Activated B cell treated with CpG ODN at 0.5 μM for 24 hours (primary cell): ENCODE data around the gene AMY1B. TPM values are rescaled to one million over a fixed set of nuclear protein-coding genes. Genes with fewer than 3 reads are reported as not detected.
"Not testable (repeated sequence)": the region's sequence is repeated elsewhere in the genome, so short reads cannot be mapped to it uniquely, and the experiment has no call there.

Experiments used
- ATAC-seq: fragments of 200-7000 bp; cut with Tn5 transposase; one replicate; pipeline ENCODE4 v1.10.0; 2021; ENCODE audit warnings: low read depth, mild to moderate bottlenecking, moderate library complexity
- CTCF ChIA-PET: fragments of 350-600 bp; sonication (Branson Sonifier 250); formaldehyde crosslinking; loops from one replicate; lab custom pipeline; 2021; ENCODE audit warnings: antibody characterized with exemption; lab: Charles Lee
- POLR2A ChIA-PET: fragments of 350-600 bp; sonication (Branson Sonifier 250); formaldehyde crosslinking; loops from one replicate; lab custom pipeline; 2021; ENCODE audit warnings: antibody characterized with exemption; lab: Charles Lee
- DNase-seq: peaks from one replicate; pipeline ENCODE4 v3.0.0; 2022
- H3K27ac Mint-ChIP-seq: one replicate; pipeline ENCODE4 v1.8.0; 2020; ENCODE audit warnings: mixed read lengths
- H3K27me3 Mint-ChIP-seq: one replicate; pipeline ENCODE4 v1.8.0; 2021; ENCODE audit warnings: mixed read lengths
- H3K36me3 Mint-ChIP-seq: one replicate; pipeline ENCODE4 v1.8.0; 2021; ENCODE audit warnings: low read depth, mixed read lengths
- H3K4me1 Mint-ChIP-seq: one replicate; pipeline ENCODE4 v1.8.0; 2021; ENCODE audit warnings: mixed read lengths
- H3K4me3 Mint-ChIP-seq: one replicate; pipeline ENCODE4 v1.8.0; 2020; ENCODE audit warnings: mild to moderate bottlenecking, mixed read lengths
- H3K9me3 Mint-ChIP-seq: one replicate; pipeline ENCODE4 v1.8.0; 2020; ENCODE audit warnings: mixed read lengths
- intact Hi-C: fragments of 100-400 bp; cut with micrococcal nuclease; formaldehyde crosslinking; loops from one replicate; pipeline ENCODE4 v1.15.1; 2024
- total RNA-seq: library from RNA; stranded (reverse); gene quantifications from 2 replicates; pipeline ENCODE4 v1.2.3, GENCODE V29; 2022

AMY1B gene
- total RNA-seq, 1 donor from 2014 or later = not detected

GRCh38 chr1:103655460-103655859 is 40.5 kb downstream of the AMY1B start, which contains the start of gene AMY1A:
Gene AMY1A, plus strand, starts transcription at chr1:103655760. Its CDS starts 571 bp downstream, at chr1:103656331.
- H3K4me1 Mint-ChIP-seq, CTCF ChIA-PET, intact Hi-C loops, DNase-seq, H3K4me3 Mint-ChIP-seq, ATAC-seq, H3K27me3 Mint-ChIP-seq, H3K27ac Mint-ChIP-seq, POLR2A ChIA-PET, H3K36me3 Mint-ChIP-seq, H3K9me3 Mint-ChIP-seq: not testable (repeated sequence)

DNA sequence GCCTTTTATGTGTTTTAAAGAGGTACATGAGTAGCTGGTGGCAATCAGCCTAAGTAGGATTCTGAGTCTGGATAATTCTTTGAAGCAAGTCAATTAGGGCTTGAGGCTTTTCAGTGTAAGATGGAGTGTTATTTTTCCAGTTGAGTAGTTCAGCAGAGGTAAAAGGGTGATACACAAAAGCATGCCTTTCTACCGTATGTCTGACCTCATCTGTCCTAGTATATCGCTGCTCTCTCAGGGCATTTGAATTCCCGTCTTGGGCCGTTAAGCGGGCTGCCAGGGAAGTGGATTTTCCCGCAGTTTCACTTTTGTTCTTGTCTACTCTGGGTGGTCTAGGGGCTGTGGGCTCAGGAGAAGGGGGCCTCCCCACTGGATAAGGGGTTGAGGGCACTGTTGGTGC is 41.9 kb downstream of the AMY1B start:
- H3K9me3 Mint-ChIP-seq, intact Hi-C loops, H3K4me1 Mint-ChIP-seq, H3K27ac Mint-ChIP-seq, H3K4me3 Mint-ChIP-seq, POLR2A ChIA-PET, H3K27me3 Mint-ChIP-seq, DNase-seq, ATAC-seq, H3K36me3 Mint-ChIP-seq, CTCF ChIA-PET: not testable (repeated sequence)

DNA sequence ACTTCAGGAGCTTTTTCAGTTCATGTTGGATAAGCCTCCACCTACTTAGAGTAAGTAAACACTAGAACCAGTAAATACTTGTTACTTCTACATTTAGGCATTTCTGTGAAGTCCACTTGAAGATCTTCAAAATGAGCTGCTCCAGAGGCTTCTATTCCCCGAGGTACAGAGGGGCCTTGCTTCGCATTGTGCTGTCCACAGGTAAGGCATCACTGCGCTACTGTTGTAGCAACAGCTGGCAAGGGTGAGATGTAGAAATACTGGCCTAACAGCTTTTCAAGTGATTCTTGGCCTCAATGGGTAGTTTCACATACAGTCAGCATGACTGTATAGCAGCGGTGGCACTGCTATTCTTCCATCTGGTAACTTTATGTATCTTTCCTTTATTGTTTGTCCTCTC is 45.1 kb downstream of the AMY1B start:
- POLR2A ChIA-PET, CTCF ChIA-PET, H3K36me3 Mint-ChIP-seq, H3K27ac Mint-ChIP-seq, H3K4me3 Mint-ChIP-seq, H3K9me3 Mint-ChIP-seq, H3K27me3 Mint-ChIP-seq, intact Hi-C loops, DNase-seq, ATAC-seq, H3K4me1 Mint-ChIP-seq: not testable (repeated sequence)

DNA sequence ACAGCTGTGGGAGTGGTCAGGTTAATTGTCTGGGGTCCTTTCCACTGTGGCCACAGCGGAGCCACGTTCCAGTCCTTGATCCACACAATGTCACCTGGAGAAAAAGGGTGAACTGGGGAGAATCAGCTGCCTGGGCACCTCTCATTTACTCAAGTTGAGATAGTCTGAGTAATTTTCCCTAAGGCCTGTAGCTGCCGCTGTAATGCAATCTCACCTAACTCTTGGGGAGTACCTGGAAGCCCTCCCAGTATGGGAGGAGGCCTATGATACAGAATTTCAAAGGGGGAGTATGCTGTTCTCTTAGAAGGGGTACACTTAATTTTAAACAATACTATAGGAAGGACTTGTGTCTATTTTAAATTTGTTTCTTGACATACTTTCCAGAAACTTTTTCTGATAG is 45.7 kb downstream of the AMY1B start:
- H3K4me1 Mint-ChIP-seq, DNase-seq, H3K27me3 Mint-ChIP-seq, ATAC-seq, intact Hi-C loops, CTCF ChIA-PET, H3K4me3 Mint-ChIP-seq, H3K27ac Mint-ChIP-seq, POLR2A ChIA-PET, H3K36me3 Mint-ChIP-seq, H3K9me3 Mint-ChIP-seq: not testable (repeated sequence)

DNA sequence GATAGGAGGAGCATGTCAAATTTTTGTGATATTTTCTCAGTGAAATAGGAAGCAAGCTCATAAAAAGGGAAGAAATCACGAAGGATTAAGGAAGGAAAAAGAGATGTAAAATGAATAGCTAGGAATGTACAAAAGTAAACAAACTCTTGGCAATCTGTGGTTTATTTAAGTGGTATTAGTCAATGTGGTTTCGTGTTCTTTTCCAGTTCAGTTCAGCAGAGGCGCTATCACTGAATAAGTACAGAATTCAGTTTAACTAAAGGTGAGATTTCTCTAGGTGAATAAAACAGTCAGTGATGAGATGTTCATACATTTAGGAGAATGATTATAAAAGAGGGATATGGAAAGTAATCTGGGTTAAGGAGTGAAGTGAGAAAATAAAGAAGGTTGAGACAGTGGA is 52.1 kb downstream of the AMY1B start:
- H3K4me1 Mint-ChIP-seq, H3K4me3 Mint-ChIP-seq, H3K9me3 Mint-ChIP-seq, DNase-seq, POLR2A ChIA-PET, CTCF ChIA-PET, ATAC-seq, H3K36me3 Mint-ChIP-seq, H3K27me3 Mint-ChIP-seq, intact Hi-C loops, H3K27ac Mint-ChIP-seq: not testable (repeated sequence)

GRCh38 chr1:103641194-103641593 is 54.8 kb downstream of the AMY1B start:
- H3K9me3 Mint-ChIP-seq, H3K4me1 Mint-ChIP-seq, intact Hi-C loops, H3K27ac Mint-ChIP-seq, H3K36me3 Mint-ChIP-seq, H3K4me3 Mint-ChIP-seq, POLR2A ChIA-PET, DNase-seq, ATAC-seq, CTCF ChIA-PET, H3K27me3 Mint-ChIP-seq: not testable (repeated sequence)

Other genes with a start within 250 kb of the AMY1B start
- gene RNPC3, start 170.5 kb downstream of the AMY1B start, total RNA-seq = 37.1 and 53.3 TPM in 2 replicates
- gene AMY2B, start 124.6 kb downstream of the AMY1B start, total RNA-seq = 17.3 and 19.7 TPM in 2 replicates
- not detected in 2 replicates for gene AMY2A, start 78.8 kb downstream of the AMY1B start, total RNA-seq
- gene AMY1A, start 40.5 kb downstream of the AMY1B start, total RNA-seq = not detected in 2 replicates
- not detected in 2 replicates for gene AMY1C, start 53.7 kb upstream of the AMY1B start, total RNA-seq